Iris pigment epithelial cell (primary cell): ENCODE data around the gene HSPBP1.

Experiments
- DNase-seq: peaks from one replicate; pipeline ENCODE4 v3.0.0-alpha.2; 2011; ENCODE audit warnings: low read depth

HSPBP1 gene

GRCh38 chr19:55305491-55305890, 25.6 kb upstream of the HSPBP1 start:
- no peak for DNase-seq

- no peak for DNase-seq
Observed at GRCh38 chr19:55304980-55305379, 25.1 kb upstream of the HSPBP1 start.

GRCh38 chr19:55304279-55304978, 24.5 kb upstream of the HSPBP1 start:
- peak; percentile 24 for DNase-seq

GRCh38 chr19:55303477-55303876, 23.6 kb upstream of the HSPBP1 start:
- no peak for DNase-seq

GRCh38 chr19:55302318-55302703, 22.4 kb upstream of the HSPBP1 start:
- DNase-seq, result no peak

- DNase-seq, result peak; percentile 41
Observed at GRCh38 chr19:55301459-55302317, 21.8 kb upstream of the HSPBP1 start.

- DNase-seq, result no peak
Observed at GRCh38 chr19:55300886-55301458, 21.1 kb upstream of the HSPBP1 start.

- DNase-seq, result no peak
Observed at GRCh38 chr19:55299991-55300390, 20.1 kb upstream of the HSPBP1 start.

GRCh38 chr19:55297267-55297666, 17.4 kb upstream of the HSPBP1 start:
- DNase-seq, result no peak

- DNase-seq, result no peak
Observed at GRCh38 chr19:55289117-55289796, 9.3 kb upstream of the HSPBP1 start.

GRCh38 chr19:55287361-55288079, 7.6 kb upstream of the HSPBP1 start:
- DNase-seq, result no peak

GRCh38 chr19:55285229-55285890, 5.5 kb upstream of the HSPBP1 start:
- no peak for DNase-seq

- DNase-seq, result no peak
Observed at GRCh38 chr19:55284405-55285058, 4.6 kb upstream of the HSPBP1 start.

- DNase-seq, result peak; percentile 31
Observed at GRCh38 chr19:55283548-55284377, 3.9 kb upstream of the HSPBP1 start, which contains the start of gene BRSK1. TSS of gene BRSK1 (plus strand) at chr19:55283997. CDS start at chr19:55284443, 446 bp downstream.

GRCh38 chr19:55279340-55279739, 570 bp downstream of the HSPBP1 start:
- DNase-seq, result no peak

GRCh38 chr19:55278391-55279135, 1.3 kb downstream of the HSPBP1 start:
- DNase-seq, result no peak

- no peak for DNase-seq
Observed at GRCh38 chr19:55277494-55277893, 2.4 kb downstream of the HSPBP1 start.

- DNase-seq, result no peak
Observed at GRCh38 chr19:55276720-55277430, 3.0 kb downstream of the HSPBP1 start.
